ENCODE measurements around the gene NKX1-1. TPM values are rescaled to one million over a fixed set of nuclear protein-coding genes. Genes with fewer than 3 reads are reported as not detected.

Gene NKX1-1
- total RNA-seq, 4 donors from 2014 or later: not detected

DNA sequence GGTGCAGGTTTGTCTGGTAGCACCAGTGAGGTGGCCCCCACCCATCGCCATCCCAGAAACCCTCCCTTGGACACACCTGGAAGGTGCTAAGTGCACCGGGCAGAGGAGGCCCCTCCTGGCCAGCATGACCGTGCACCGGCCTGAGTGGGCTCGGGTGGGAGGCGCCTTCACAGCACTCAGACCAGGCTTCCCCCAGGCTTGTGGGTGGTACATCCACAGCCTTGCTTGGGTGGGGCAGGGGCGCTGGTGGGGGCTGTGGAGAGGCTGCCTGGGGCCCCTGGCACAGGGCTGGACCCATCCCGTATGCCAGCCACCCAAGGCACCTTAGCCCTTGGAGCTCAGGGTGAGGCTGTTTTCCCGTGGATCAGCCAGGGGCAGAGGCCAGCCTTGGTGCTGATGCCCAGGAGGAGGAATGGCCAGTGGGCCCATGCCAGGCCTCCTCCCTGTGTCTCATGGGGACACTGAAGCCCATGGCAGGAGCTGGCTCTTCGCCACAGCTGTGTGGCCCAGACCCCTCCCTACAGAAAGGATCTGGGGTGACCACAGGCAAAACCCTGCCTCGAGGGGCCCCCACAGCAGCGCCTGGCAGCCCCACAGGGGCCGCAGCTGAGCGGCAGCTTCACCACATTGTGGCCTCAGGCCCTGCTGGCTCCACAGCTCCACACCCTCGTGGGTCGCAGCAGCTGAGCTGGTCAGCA, 21.4 kb downstream of the NKX1-1 start:
- no peaks in the 10 kb centered on the region for H3K4me1 ChIP-seq
- WGBS, 2 donors: 93% methylated on average over 2 of the region's 16 CpGs; no CpG with 5 or more reads in 1 of the 2 donors
- no peaks in the 10 kb centered on the region for H3K27me3 ChIP-seq
- H3K36me3 ChIP-seq: peaks cover 0 to 97% (median 28%) of the 10 kb centered on the region in 3 donors
- TF ChIP-seq CTCF (IDR thresholded peaks at IDR 0.05): no peak
- TF ChIP-seq POLR2A (IDR thresholded peaks at IDR 0.05): no peak
- intact Hi-C loops (cut with DNase I): no loop called here
- DNase-seq: no peak
- no peak overlapping the region for H3K4me3 ChIP-seq
- H3K9me3 ChIP-seq: peaks cover 0 to 11% (median 0%) of the 10 kb centered on the region in 3 donors
- H3K27ac ChIP-seq: no peak overlapping the region

DNA sequence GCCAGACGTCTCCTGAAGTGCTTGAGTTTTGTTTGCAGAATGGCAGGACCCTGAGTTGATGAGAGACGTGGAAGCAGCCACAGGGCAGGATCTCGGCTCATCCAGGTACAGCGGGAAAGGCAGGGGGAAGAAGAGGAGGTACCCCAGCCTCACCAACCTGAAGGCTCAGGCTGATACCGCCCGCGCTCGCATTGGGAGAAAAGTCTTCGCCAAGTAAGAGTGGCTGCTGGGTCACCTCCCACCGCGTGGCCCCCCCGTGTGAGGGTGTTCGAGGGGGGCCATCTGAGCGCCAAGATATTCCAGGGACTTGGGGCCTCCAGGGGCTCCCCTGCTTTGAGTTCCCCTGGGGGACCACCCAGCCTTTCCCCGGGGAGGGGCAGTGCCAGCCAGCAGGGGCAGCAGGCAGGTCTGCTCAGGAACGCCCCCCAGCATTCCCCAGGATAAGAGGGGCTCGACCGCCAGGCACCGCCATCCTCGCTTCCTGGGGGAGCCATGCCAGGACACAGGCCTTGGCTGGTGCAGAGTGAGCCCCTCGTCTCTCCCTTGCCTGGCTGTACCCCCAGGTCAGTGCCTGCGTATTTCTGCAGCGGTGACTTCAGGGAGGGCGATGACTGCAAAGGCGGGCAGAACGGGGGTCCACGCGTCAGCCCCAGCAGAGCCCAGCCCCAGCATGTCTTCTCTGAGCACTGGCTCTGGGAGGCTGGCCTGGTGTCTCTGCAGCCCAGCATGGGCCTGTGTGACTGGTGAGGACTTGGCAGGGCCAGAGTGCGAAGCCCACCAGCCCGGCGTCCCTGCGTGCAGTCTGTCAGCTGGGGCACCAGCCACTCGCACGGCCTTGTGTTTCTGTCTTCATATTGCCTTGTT, 22.3 kb downstream of the NKX1-1 start:
- 93 to 94% methylated on average over 8 to 29 of the region's 34 CpGs for WGBS, 2 donors
- H3K4me1 ChIP-seq: no peaks in the 10 kb centered on the region
- H3K36me3 ChIP-seq: peaks cover 0 to 89% (median 28%) of the 10 kb centered on the region in 3 donors
- DNase-seq: no peak
- H3K9me3 ChIP-seq: peaks cover 0 to 7% (median 0%) of the 10 kb centered on the region in 3 donors
- no peaks in the 10 kb centered on the region for H3K27me3 ChIP-seq
- no peak overlapping the region for H3K4me3 ChIP-seq
- H3K27ac ChIP-seq: no peak overlapping the region
- no peak for TF ChIP-seq POLR2A (IDR thresholded peaks at IDR 0.05)
- intact Hi-C loops (cut with DNase I): no loop called here

DNA sequence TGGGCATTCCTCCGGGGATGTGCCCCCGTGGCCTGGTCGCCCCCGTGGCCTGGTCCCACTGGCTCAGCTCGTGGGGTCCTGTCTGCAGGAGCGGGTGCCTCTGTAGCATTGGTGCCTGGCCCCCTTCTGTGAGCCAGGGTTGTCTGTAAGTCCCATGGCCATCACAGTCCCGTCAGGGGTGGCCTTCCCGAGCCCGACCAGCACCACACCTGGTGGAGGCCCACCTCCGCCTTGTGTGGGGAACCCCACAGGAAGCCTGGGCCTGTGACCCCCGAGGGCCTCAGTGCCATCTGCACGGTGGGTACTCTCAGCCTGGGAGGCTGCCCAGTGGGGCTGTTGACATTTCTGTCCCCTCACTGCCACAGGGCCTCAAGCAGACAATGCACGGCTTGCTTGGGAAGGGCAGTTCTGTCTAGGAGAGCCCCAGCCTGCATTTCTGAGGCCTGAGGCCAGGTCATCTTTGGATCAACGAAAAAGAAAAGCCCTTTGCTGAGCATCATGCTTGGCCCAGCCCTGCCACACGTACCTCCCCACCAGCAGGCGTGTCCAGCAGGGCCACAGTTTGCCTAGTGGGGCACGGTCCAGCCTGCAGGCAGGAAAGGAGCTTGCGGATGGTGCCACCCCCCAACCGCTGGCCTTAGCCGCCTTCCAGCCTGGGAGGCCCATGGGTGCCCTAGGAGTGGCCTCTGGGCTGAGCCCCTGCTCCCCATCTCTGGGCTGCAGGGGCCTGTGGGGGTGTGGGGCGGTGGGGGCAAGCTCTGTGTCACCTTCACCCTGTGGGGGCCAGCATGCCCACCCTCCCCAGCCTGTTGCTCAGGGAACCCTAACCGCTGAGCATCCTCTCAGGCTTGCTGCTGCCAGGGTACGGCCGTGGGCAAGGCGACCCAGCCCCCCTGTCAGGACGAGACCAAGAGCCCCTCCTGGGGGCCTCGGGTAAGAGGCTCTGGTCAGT, 23.2 kb downstream of the NKX1-1 start:
- Histone ChIP-seq H3K9me3 (no peaks in the 10 kb centered on the region), H3K4me1 (no peaks in the 10 kb centered on the region), H3K36me3 (peaks cover 0 to 81% (median 28%) of the 10 kb centered on the region in 3 donors), H3K27me3 (no peaks in the 10 kb centered on the region), H3K4me3 (no peak overlapping the region), H3K27ac (no peak overlapping the region)
- WGBS, 2 donors: 100% methylated on average over 7 of the region's 27 CpGs; no CpG with 5 or more reads in 1 of the 2 donors
- TF ChIP-seq CTCF (IDR thresholded peaks at IDR 0.05): no peak
- TF ChIP-seq POLR2A (IDR thresholded peaks at IDR 0.05): no peak
- DNase-seq: no peak
- intact Hi-C loops (cut with DNase I): no loop called here

- Histone ChIP-seq H3K9me3 (no peaks in the 10 kb centered on the region), H3K4me1 (no peaks in the 10 kb centered on the region), H3K36me3 (peaks cover 0 to 81% (median 28%) of the 10 kb centered on the region in 3 donors), H3K27ac (no peak overlapping the region), H3K27me3 (no peaks in the 10 kb centered on the region), H3K4me3 (no peak overlapping the region)
- intact Hi-C loops (cut with DNase I): no loop called here
- TF ChIP-seq POLR2A (IDR thresholded peaks at IDR 0.05) (no peak), CTCF (IDR thresholded peaks at IDR 0.05) (no peak)
- no peak for DNase-seq
- WGBS, 2 donors: 96 to 99% methylated on average over 13 to 21 of the region's 24 CpGs
These were observed 24.2 kb downstream of the NKX1-1 start for GRCh38 chr4:1381944-1382541.

DNA sequence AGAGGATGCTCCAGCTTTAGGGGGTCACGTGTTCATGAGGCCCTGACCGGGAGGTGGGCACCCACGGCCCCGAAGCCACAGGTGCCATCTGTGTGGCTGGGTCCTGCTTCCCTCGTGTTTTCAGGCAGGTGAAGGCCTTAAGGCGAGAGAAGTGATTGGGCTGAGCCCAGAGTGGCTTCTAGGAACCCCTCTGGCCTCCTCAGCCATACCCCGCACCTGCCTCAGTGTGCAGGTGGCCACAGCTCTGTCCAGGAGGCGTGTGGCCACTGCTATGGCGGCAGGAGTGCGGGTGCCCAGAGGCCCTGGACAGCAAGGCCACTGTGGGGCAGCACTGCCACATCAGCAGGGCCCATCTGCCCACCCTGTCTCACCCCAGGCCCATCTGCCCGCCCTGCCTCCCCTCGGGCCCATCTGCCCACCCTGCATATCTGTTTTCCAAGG, 25.0 kb downstream of the NKX1-1 start:
- WGBS, 2 donors: 79 to 87% methylated on average over 3 to 6 of the region's 12 CpGs
- Histone ChIP-seq H3K9me3 (no peaks in the 10 kb centered on the region), H3K27ac (no peak overlapping the region), H3K36me3 (peaks cover 4 to 81% (median 28%) of the 10 kb centered on the region in 3 donors), H3K4me1 (no peaks in the 10 kb centered on the region), H3K4me3 (no peak overlapping the region), H3K27me3 (no peaks in the 10 kb centered on the region)
- DNase-seq: no peak
- intact Hi-C loops (cut with DNase I): no loop called here
- TF ChIP-seq POLR2A (IDR thresholded peaks at IDR 0.05) (no peak), CTCF (IDR thresholded peaks at IDR 0.05) (no peak)

Data from esophagus squamous epithelium (tissue), 5 donors.